WTC11 (cell line): ENCODE results near the gene KAT7. TPM values are rescaled to one million over a fixed set of nuclear protein-coding genes. Genes with fewer than 3 reads are reported as not detected.

Experiments
- ATAC-seq: fragments of 200-7000 bp; cut with Tn5 transposase; 2 replicates; pipeline ENCODE4 v1.10.0; 2021; ENCODE audit warnings: mild to moderate bottlenecking, moderate library complexity
- CTCF ChIA-PET: fragments of 300-600 bp; sonication (Branson Sonifier 250); formaldehyde crosslinking; loops from one replicate; lab custom pipeline; 2021; ENCODE audit warnings: antibody characterized with exemption; lab: Charles Lee
- POLR2A ChIA-PET: fragments of 350-600 bp; sonication (Branson Sonifier 250); formaldehyde crosslinking; loops from one replicate; lab custom pipeline; 2021; ENCODE audit warnings: antibody characterized with exemption; lab: Charles Lee
- DNase-seq: peaks from one replicate; pipeline ENCODE4 v3.0.0; 2021; ENCODE audit warnings: low spot score
- H3K27ac Mint-ChIP-seq: 2 replicates; pipeline ENCODE4 v1.8.0; 2021; ENCODE audit warnings: mixed read lengths
- H3K27me3 Mint-ChIP-seq: 2 replicates; pipeline ENCODE4 v1.8.0; 2021; ENCODE audit warnings: low read depth, mild to moderate bottlenecking, moderate library complexity, mixed read lengths
- H3K36me3 Mint-ChIP-seq: 2 replicates; pipeline ENCODE4 v1.8.0; 2021; ENCODE audit warnings: mixed read lengths
- H3K4me1 Mint-ChIP-seq: 2 replicates; pipeline ENCODE4 v1.8.0; 2022; ENCODE audit warnings: mixed read lengths
- H3K4me3 Mint-ChIP-seq: 2 replicates; pipeline ENCODE4 v1.8.0; 2021; ENCODE audit warnings: mild to moderate bottlenecking, moderate library complexity, mixed read lengths
- H3K9me3 Mint-ChIP-seq: 2 replicates; pipeline ENCODE4 v1.8.0; 2021; ENCODE audit warnings: mixed read lengths
- CDX4 ChIP-seq: fragments of 250-450 bp; sonication (Bioruptor Pico); IDR thresholded peaks from 2 replicates; pipeline ENCODE4 v1.9.0; 2021; ENCODE audit warnings: moderate library complexity, mild to moderate bottlenecking, inconsistent platforms, borderline replicate concordance
- E2F1 ChIP-seq: sonication (generic); formaldehyde crosslinking; IDR thresholded peaks from 2 replicates; pipeline ENCODE4 v1.8.0; 2022; ENCODE audit warnings: mild to moderate bottlenecking, missing genetic modification reagents
- E2F4 ChIP-seq: sonication (generic); formaldehyde crosslinking; IDR thresholded peaks from 2 replicates; pipeline ENCODE4 v1.8.1; 2022; ENCODE audit warnings: low read depth, mild to moderate bottlenecking, moderate library complexity, missing genetic modification reagents, borderline replicate concordance
- ELF4 ChIP-seq: sonication (generic); formaldehyde crosslinking; IDR thresholded peaks from 2 replicates; pipeline ENCODE4 v1.8.1; 2022; ENCODE audit warnings: low read depth, mild to moderate bottlenecking, moderate library complexity, missing genetic modification reagents
- EMX1 ChIP-seq: fragments of 250-450 bp; sonication (Bioruptor Pico); IDR thresholded peaks from 2 replicates; pipeline ENCODE4 v1.8.0; 2021; ENCODE audit warnings: mild to moderate bottlenecking
- ETV6 ChIP-seq: sonication (generic); formaldehyde crosslinking; IDR thresholded peaks from 2 replicates; pipeline ENCODE4 v1.8.1; 2022; ENCODE audit warnings: mild to moderate bottlenecking, missing genetic modification reagents
- IRF1 ChIP-seq: sonication (generic); formaldehyde crosslinking; IDR thresholded peaks from 2 replicates; pipeline ENCODE4 v1.8.0; 2023; ENCODE audit warnings: missing genetic modification reagents
- MAX ChIP-seq: sonication (generic); formaldehyde crosslinking; IDR thresholded peaks from 2 replicates; pipeline ENCODE4 v1.8.0; 2022; ENCODE audit warnings: mild to moderate bottlenecking, missing genetic modification reagents
- NFE2L1 ChIP-seq: sonication (generic); formaldehyde crosslinking; IDR thresholded peaks from 2 replicates; pipeline ENCODE4 v1.8.1; 2023; ENCODE audit warnings: missing genetic modification reagents
- NFYB ChIP-seq: sonication (generic); formaldehyde crosslinking; conservative IDR thresholded peaks from 2 replicates; pipeline ENCODE4 v1.8.0; 2022; ENCODE audit warnings: low read depth, missing genetic modification reagents
- SP1 ChIP-seq: sonication (generic); formaldehyde crosslinking; conservative IDR thresholded peaks from 2 replicates; pipeline ENCODE4 v1.8.1; 2022; ENCODE audit warnings: missing genetic modification reagents
- TEAD1 ChIP-seq: sonication (generic); formaldehyde crosslinking; IDR thresholded peaks from 2 replicates; pipeline ENCODE4 v1.8.0; 2022; ENCODE audit warnings: mild to moderate bottlenecking, missing genetic modification reagents
- USF1 ChIP-seq: sonication (generic); formaldehyde crosslinking; IDR thresholded peaks from 2 replicates; pipeline ENCODE4 v1.8.0; 2022; ENCODE audit warnings: mild to moderate bottlenecking, missing genetic modification reagents
- USF2 ChIP-seq: sonication (generic); formaldehyde crosslinking; IDR thresholded peaks from 2 replicates; pipeline ENCODE4 v1.8.1; 2023; ENCODE audit warnings: mild to moderate bottlenecking, missing genetic modification reagents, moderate library complexity
- ZBTB21 ChIP-seq: sonication (generic); formaldehyde crosslinking; IDR thresholded peaks from 2 replicates; pipeline ENCODE4 v1.8.1; 2023; ENCODE audit warnings: mild to moderate bottlenecking, missing genetic modification reagents, borderline replicate concordance
- ZNF138 ChIP-seq: sonication (generic); formaldehyde crosslinking; conservative IDR thresholded peaks from 2 replicates; pipeline ENCODE4 v1.8.1; 2022; ENCODE audit warnings: mild to moderate bottlenecking, moderate library complexity, missing genetic modification reagents
- ZNF532 ChIP-seq: fragments of 250-450 bp; sonication (Bioruptor Pico); IDR thresholded peaks from 2 replicates; pipeline ENCODE4 v1.9.0; 2021; ENCODE audit warnings: mild to moderate bottlenecking, borderline replicate concordance
- ZSCAN18 ChIP-seq: fragments of 250-450 bp; sonication (Bioruptor Pico); IDR thresholded peaks from 2 replicates; pipeline ENCODE4 v2.1.2; 2022; ENCODE audit warnings: mild to moderate bottlenecking, moderate library complexity
- total RNA-seq: library from RNA; stranded (reverse); gene quantifications from 3 replicates; pipeline ENCODE4 v1.2.3, GENCODE V29; 2021

KAT7 gene
- total RNA-seq, 1 experiment from 2014 or later: 199 TPM

GRCh38 chr17:49763735-49764558, 24.5 kb upstream of the KAT7 start, which contains the start of gene FAM117A (continued):
- TF ChIP-seq USF2 (CRISPR knock-in tag): peak; percentile 93
- no peak for TF ChIP-seq MAX (CRISPR knock-in tag)
- no peak for TF ChIP-seq E2F4 (CRISPR knock-in tag)
- no peak for TF ChIP-seq ZBTB21 (CRISPR knock-in tag)
- no peak for TF ChIP-seq EMX1 (CRISPR knock-in tag)
- TF ChIP-seq SP1 (CRISPR knock-in tag): peak; percentile 32; the same call in 1 of the 2 replicates
- no peak for TF ChIP-seq IRF1 (CRISPR knock-in tag)
- peak; percentile 95 for TF ChIP-seq NFYB (CRISPR knock-in tag)
- no peak for TF ChIP-seq ZSCAN18
- TF ChIP-seq USF1 (CRISPR knock-in tag): peak; percentile 85
- no peak for TF ChIP-seq ZNF138 (CRISPR knock-in tag)
- TF ChIP-seq E2F1 (CRISPR knock-in tag): no peak
- no peak for TF ChIP-seq ELF4 (CRISPR knock-in tag)
- TF ChIP-seq ETV6 (CRISPR knock-in tag): 0 out of 2 replicates have a peak, but pooled peaks have one; percentile 18
- no peak for TF ChIP-seq NFE2L1 (CRISPR knock-in tag)
- TF ChIP-seq TEAD1 (CRISPR knock-in tag): peak; percentile 62; the same call in 1 of the 2 replicates

GRCh38 chr17:49764559-49765180, 23.8 kb upstream of the KAT7 start:
- Mint-ChIP-seq H3K27ac (peak overlapping the region; percentile 74; the same call in 1 of the 2 replicates), H3K36me3 (no peaks in the 10 kb centered on the region), H3K4me3 (peak overlapping the region; percentile 64), H3K4me1 (peaks cover 36% of the 10 kb centered on the region), H3K27me3 (peaks cover 29% of the 10 kb centered on the region), H3K9me3 (peaks cover 3% of the 10 kb centered on the region; the same call in 1 of the 2 replicates)
- ChIA-PET CTCF (interaction anchor here (0.6 to 3.1 kb wide), 16 partner anchors 9 to 306 kb away, joined by 3 to 22 read pairs (median 4); partner anchors contain the start of genes KAT7, SLC35B1 and SPOP), POLR2A (interaction anchor here (0.6 to 2.5 kb wide), 14 partner anchors 9 to 633 kb away, joined by 3 to 13 read pairs (median 4); partner anchors contain the start of genes KAT7 and SLC35B1)
- ATAC-seq (no peak), DNase-seq (no peak)
- no peak for TF ChIP-seq ZNF532 (CRISPR knock-in tag)
- no peak for TF ChIP-seq CDX4
